ENCODE results near the gene KCNK5.

KCNK5 gene

DNA sequence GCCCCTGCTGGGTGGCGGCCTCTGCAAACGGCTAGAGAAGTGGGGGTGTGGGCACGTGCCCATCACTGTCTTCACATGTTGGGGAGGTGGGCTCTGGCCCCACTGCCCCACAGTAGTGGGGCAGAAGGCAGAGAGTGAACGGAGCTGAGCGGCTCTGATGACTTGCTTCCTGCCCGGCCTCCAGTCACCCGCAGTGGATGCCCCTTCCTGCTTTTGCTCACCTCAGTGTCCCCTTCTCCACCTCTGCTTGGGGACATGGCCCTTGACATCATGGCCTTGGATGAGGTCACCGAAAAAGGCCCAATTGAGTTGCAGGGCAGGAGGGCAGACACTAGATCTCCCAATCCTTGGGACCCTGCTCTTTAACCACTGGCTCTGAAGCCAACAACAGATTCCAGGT is 40.1 kb downstream of the KCNK5 start:
- Mint-ChIP-seq H3K9me3 (no peaks in the 10 kb centered on the region), H3K4me1 (peaks cover 32% of the 10 kb centered on the region), H3K4me3 (no peak overlapping the region), H3K36me3 (ENCODE audit: low read depth) (peaks cover 28% of the 10 kb centered on the region), H3K27me3 (ENCODE audit: low read depth) (peaks cover 7% of the 10 kb centered on the region), H3K27ac (no peak overlapping the region)
- TF ChIP-seq, protein P1, sequence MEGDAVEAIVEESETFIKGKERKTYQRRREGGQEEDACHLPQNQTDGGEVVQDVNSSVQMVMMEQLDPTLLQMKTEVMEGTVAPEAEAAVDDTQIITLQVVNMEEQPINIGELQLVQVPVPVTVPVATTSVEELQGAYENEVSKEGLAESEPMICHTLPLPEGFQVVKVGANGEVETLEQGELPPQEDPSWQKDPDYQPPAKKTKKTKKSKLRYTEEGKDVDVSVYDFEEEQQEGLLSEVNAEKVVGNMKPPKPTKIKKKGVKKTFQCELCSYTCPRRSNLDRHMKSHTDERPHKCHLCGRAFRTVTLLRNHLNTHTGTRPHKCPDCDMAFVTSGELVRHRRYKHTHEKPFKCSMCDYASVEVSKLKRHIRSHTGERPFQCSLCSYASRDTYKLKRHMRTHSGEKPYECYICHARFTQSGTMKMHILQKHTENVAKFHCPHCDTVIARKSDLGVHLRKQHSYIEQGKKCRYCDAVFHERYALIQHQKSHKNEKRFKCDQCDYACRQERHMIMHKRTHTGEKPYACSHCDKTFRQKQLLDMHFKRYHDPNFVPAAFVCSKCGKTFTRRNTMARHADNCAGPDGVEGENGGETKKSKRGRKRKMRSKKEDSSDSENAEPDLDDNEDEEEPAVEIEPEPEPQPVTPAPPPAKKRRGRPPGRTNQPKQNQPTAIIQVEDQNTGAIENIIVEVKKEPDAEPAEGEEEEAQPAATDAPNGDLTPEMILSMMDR (IDR thresholded peaks at IDR 0.05; ENCODE audit: unreplicated experiment in 3 of 3): no peak

DNA sequence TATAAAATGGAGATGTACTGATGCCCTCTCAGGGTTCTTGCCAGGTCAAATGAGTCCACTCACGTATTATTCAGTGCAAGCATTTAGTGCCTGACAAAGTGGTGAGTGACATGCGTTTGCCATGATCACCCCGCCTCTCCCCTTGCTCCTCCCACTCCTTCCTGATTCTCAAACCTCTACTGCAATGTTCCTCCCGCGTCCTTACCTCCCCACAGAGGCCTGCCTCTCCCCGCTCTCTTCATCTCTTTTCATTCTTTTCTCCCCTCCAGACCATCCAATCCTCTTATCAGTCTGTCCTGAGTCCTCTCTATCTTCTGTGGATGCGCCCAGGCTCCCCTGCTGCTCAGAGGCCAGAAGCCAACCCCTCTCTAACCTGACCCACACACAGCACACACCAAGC is 40.7 kb downstream of the KCNK5 start:
- Mint-ChIP-seq H3K4me1 (peaks cover 27% of the 10 kb centered on the region), H3K27me3 (ENCODE audit: low read depth) (peaks cover 7% of the 10 kb centered on the region), H3K27ac (no peak overlapping the region), H3K4me3 (no peak overlapping the region), H3K9me3 (no peaks in the 10 kb centered on the region), H3K36me3 (ENCODE audit: low read depth) (peaks cover 22% of the 10 kb centered on the region)
- TF ChIP-seq, protein P1 (IDR thresholded peaks at IDR 0.05; ENCODE audit: unreplicated experiment in 3 of 3): no peak

DNA sequence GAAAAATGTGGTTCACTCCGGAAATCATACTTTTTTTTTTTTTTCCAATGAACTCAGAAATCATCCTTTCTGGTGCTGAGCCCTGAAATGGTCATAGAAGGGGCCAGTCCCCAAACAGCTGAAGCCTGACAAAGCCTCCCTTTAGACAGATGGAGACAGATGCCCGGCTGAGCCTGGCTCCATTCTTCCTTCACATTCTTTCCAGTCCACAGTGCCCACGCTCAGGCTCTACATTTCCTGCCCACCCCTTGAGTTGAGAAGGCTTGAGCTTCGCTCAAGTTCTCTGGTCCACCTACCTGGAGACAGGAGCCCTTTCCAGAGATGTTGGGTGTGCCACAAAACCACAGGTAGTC is 41.2 kb downstream of the KCNK5 start:
- H3K4me1 Mint-ChIP-seq: peaks cover 22% of the 10 kb centered on the region
- no peaks in the 10 kb centered on the region for H3K9me3 Mint-ChIP-seq
- H3K36me3 Mint-ChIP-seq (ENCODE audit: low read depth): peaks cover 17% of the 10 kb centered on the region
- TF ChIP-seq, protein P1 (IDR thresholded peaks at IDR 0.05; ENCODE audit: unreplicated experiment in 3 of 3): no peak
- H3K4me3 Mint-ChIP-seq: no peak overlapping the region
- no peak overlapping the region for H3K27ac Mint-ChIP-seq
- H3K27me3 Mint-ChIP-seq (ENCODE audit: low read depth): peaks cover 7% of the 10 kb centered on the region

DNA sequence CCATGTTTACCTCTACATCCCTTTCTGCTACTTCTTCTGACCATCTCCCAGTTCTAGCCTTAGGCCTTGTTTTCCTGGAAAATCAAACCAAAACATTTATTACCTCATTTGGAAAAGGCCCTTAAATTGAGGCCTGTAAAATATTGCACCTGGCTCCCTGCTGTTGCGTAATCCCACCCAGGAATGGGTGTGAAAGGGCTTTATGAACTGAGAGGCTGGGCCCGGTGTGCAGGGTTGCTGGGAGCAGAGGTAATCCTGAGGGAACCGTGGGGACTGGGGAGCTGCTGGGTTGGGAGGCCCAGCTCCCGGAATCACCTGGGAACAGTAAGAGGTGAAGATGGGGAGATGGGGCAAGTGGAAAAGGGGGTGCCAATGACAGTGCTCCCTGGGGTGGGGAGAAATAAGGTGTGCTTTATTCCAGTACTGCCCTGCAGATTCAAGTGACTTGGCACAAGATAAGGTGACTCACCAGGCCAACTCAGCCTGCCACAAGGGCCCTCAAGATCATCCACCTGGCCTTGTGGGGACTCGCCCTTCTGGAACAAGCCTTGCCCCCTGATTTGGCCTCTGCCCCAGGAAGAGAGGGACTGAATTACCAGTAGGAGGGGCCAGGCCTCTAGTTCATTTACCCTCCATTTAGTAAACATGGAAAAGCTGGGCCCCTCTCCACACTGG is 44.2 kb downstream of the KCNK5 start:
- Mint-ChIP-seq H3K9me3 (no peaks in the 10 kb centered on the region), H3K27ac (no peak overlapping the region), H3K4me1 (peaks cover 16% of the 10 kb centered on the region), H3K4me3 (no peak overlapping the region), H3K36me3 (ENCODE audit: low read depth) (peaks cover 12% of the 10 kb centered on the region), H3K27me3 (ENCODE audit: low read depth) (peaks cover 14% of the 10 kb centered on the region)
- TF ChIP-seq, protein P1 (IDR thresholded peaks at IDR 0.05; ENCODE audit: unreplicated experiment in 3 of 3): no peak

DNA sequence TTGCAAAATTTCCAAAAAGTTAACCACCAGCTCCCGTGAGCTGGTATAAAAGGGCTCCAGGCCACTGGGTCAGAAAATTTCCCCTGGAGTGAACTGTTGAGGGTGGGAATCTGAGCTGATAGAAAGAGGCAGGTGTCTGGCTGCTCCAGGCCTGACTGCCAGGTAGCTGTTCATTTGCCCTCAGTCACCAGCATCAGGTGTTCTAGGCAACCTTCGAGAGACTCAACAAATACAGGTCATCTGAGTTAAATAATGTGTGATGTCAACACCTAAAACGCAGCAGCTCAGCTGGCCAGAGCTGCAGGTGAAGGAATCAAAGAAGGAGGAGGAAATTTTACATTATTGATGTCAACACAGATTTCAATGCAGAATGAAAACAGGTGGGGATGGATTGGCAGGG is 46.7 kb downstream of the KCNK5 start:
- Mint-ChIP-seq H3K36me3 (ENCODE audit: low read depth) (peaks cover 17% of the 10 kb centered on the region), H3K4me1 (peaks cover 2% of the 10 kb centered on the region), H3K4me3 (no peak overlapping the region), H3K27ac (no peak overlapping the region), H3K9me3 (peaks cover 7% of the 10 kb centered on the region), H3K27me3 (ENCODE audit: low read depth) (peaks cover 10% of the 10 kb centered on the region)
- TF ChIP-seq, protein P1 (IDR thresholded peaks at IDR 0.05; ENCODE audit: unreplicated experiment in 3 of 3): no peak

DNA sequence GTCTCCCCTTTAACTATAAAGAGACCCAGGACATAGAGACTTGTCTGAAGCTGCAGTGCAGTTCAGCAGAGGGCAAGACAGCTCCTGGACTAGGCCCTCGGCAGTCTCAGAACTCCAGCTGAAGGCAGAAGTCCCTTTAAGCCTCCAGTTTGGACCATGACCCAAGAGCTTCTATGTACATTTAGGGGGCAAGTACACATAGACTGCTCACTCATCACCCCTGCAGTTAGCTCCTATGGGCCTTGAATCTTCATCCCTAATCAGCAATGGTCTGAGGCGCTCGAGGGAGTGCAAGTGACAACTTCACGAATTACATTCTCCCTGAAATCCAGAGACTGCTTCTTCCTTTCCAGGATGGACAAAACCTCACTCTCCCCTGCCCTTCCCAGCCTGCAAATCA is 47.4 kb downstream of the KCNK5 start:
- TF ChIP-seq, protein P1 (IDR thresholded peaks at IDR 0.05; ENCODE audit: unreplicated experiment in 3 of 3): no peak

More for the DNA sequence above, 47.4 kb downstream of the KCNK5 start:
- Mint-ChIP-seq H3K27me3 (ENCODE audit: low read depth) (peaks cover 7% of the 10 kb centered on the region), H3K36me3 (ENCODE audit: low read depth) (peaks cover 19% of the 10 kb centered on the region), H3K27ac (no peak overlapping the region), H3K9me3 (peaks cover 14% of the 10 kb centered on the region), H3K4me3 (no peak overlapping the region), H3K4me1 (no peaks in the 10 kb centered on the region)
